ENCODE measurements around the gene PPIH. TPM values are rescaled to one million over a fixed set of nuclear protein-coding genes. Genes with fewer than 3 reads are reported as not detected.

PPIH gene
- total and polyA plus RNA-seq, 7 donors = 9.9 to 22.9 (median 12.1) TPM

GRCh38 chr1:42689912-42690311 is 31.7 kb downstream of the PPIH start:
- peaks cover 89% of the 10 kb centered on the region for H3K4me1 ChIP-seq
- no peak for TF ChIP-seq CTCF (IDR thresholded peaks at IDR 0.05)
- no peaks in the 10 kb centered on the region for H3K27me3 ChIP-seq (ENCODE audit: insufficient read depth in 3 of 3, low read length in 2 of 3)
- intact Hi-C loops (cut with DNase I) = no loop called here
- no peak overlapping the region for H3K4me3 ChIP-seq
- 52 to 85% (median 53%) methylated on average over 3 of the region's 3 CpGs for WGBS, 3 donors
- DNase-seq (no peak), ATAC-seq (no peak)
- H3K36me3 ChIP-seq (ENCODE audit: insufficient read depth in 1 of 2, low read depth in 1 of 2) = peaks cover 2 to 11% of the 10 kb centered on the region in 2 donors
- no peak overlapping the region for H3K27ac ChIP-seq
- no peaks in the 10 kb centered on the region for H3K9me3 ChIP-seq

GRCh38 chr1:42690477-42691156 is 32.4 kb downstream of the PPIH start:
- no peaks in the 10 kb centered on the region for H3K9me3 ChIP-seq
- TF ChIP-seq CTCF (IDR thresholded peaks at IDR 0.05) = no peak
- H3K4me3 ChIP-seq = no peak overlapping the region
- intact Hi-C loops (cut with DNase I) = no loop called here
- peaks cover 82% of the 10 kb centered on the region for H3K4me1 ChIP-seq
- no peaks in the 10 kb centered on the region for H3K27me3 ChIP-seq (ENCODE audit: insufficient read depth in 3 of 3, low read length in 2 of 3)
- no peak for ATAC-seq
- 78 to 92% (median 89%) methylated on average over 1 of the region's 1 CpG for WGBS, 3 donors
- no peak overlapping the region for H3K27ac ChIP-seq
- DNase-seq = no peak
- peaks cover 3 to 18% of the 10 kb centered on the region in 2 donors for H3K36me3 ChIP-seq (ENCODE audit: insufficient read depth in 1 of 2, low read depth in 1 of 2)

DNA sequence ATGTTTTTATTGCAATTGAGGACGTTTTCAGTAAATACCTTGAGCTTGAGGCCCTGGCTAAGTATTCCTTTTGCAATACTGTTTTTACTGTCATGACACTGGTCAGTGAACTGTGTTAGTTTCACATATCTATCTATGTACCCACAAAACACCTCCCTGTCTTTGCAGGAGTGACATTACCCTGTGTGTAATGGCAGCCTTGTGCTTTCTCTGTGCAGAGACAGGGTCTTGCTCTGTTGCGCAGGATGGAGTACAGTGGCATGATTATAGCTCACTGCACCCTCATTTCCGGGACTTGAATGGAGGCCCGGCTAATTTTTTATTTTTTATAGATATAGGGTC is 32.9 kb downstream of the PPIH start:
- Histone ChIP-seq H3K4me3 (no peak overlapping the region), H3K4me1 (peaks cover 77% of the 10 kb centered on the region), H3K27me3 (ENCODE audit: insufficient read depth in 3 of 3, low read length in 2 of 3) (no peaks in the 10 kb centered on the region), H3K27ac (no peak overlapping the region), H3K9me3 (no peaks in the 10 kb centered on the region), H3K36me3 (ENCODE audit: insufficient read depth in 1 of 2, low read depth in 1 of 2) (peaks cover 6 to 24% of the 10 kb centered on the region in 2 donors)
- DNase-seq (no peak), ATAC-seq (no peak)
- 72 to 84% (median 78%) methylated on average over 4 of the region's 4 CpGs for WGBS, 3 donors
- intact Hi-C loops (cut with DNase I) = no loop called here
- TF ChIP-seq CTCF (IDR thresholded peaks at IDR 0.05) = no peak

DNA sequence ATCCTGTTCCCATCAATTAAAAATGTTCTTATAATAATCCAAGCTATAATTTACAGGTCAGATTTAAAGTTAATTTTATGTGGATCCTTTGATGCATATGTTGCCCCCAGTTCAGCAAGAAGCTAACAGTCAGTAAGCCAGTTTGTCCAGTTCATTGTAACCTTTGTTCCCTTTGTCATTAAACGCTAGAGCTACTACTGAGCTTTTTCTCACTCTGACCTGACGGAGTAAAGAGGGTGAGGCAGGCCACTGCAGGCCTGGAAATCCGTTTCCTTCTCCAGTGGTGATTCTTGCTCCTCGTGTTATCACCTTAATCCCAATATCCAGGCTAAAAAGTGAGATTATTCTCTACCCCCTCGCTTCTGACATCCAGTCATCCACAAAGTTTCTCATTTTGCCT is 34.2 kb downstream of the PPIH start:
- ATAC-seq (no peak), DNase-seq (no peak)
- Histone ChIP-seq H3K4me3 (no peak overlapping the region), H3K27ac (no peak overlapping the region), H3K27me3 (ENCODE audit: insufficient read depth in 3 of 3, low read length in 2 of 3) (no peaks in the 10 kb centered on the region), H3K4me1 (peaks cover 64% of the 10 kb centered on the region), H3K9me3 (no peaks in the 10 kb centered on the region), H3K36me3 (ENCODE audit: insufficient read depth in 1 of 2, low read depth in 1 of 2) (peaks cover 10 to 37% of the 10 kb centered on the region in 2 donors)
- intact Hi-C loops (cut with DNase I) = no loop called here
- WGBS, 3 donors = 43 to 70% (median 66%) methylated on average over 5 of the region's 5 CpGs
- no peak for TF ChIP-seq CTCF (IDR thresholded peaks at IDR 0.05)

DNA sequence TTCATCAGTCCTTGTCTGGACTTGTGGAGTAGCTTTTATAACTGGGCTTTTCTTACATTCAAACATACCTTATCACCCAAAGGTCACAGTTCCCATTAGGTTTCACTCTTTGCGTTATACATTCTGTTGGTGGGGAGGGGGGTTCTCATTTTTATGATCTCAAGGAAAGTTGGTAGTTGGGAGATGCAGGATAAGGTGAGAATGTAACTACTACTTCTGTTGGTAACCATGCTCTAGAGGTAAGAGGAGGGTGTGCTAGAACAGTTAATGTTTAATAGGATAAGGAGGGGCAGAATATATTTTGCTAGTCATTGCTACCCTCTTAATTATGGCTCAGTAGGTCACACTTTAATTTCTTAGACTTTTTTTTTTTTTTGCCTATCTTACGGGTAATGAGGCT is 34.7 kb downstream of the PPIH start:
- Histone ChIP-seq H3K27ac (no peak overlapping the region), H3K4me3 (no peak overlapping the region), H3K27me3 (ENCODE audit: insufficient read depth in 3 of 3, low read length in 2 of 3) (no peaks in the 10 kb centered on the region), H3K36me3 (ENCODE audit: insufficient read depth in 1 of 2, low read depth in 1 of 2) (peaks cover 10 to 41% of the 10 kb centered on the region in 2 donors), H3K9me3 (no peaks in the 10 kb centered on the region), H3K4me1 (peaks cover 59% of the 10 kb centered on the region)
- ATAC-seq (no peak), DNase-seq (no peak)
- intact Hi-C loops (cut with DNase I) = no loop called here
- TF ChIP-seq CTCF (IDR thresholded peaks at IDR 0.05) = no peak
- WGBS, 3 donors = 76 to 91% (median 81%) methylated on average over 2 of the region's 2 CpGs
